GM13977 (cell line): ENCODE measurements around the gene SMPDL3A.

ENCODE experiments used
- DNase-seq: peaks from one replicate; pipeline ENCODE4 v3.0.0; 2012; ENCODE audit warnings: low spot score
- in situ Hi-C: fragments of 300-500 bp; cut with MboI; formaldehyde crosslinking; loops from one replicate; pipeline ENCODE4 v1.12.0; 2022; ENCODE audit warnings: low sequenced_read_pairs, low pct_unique_long_range_greater_than_20kb, mixed read lengths, inconsistent platforms; ENCODE audit not compliant: unreplicated experiment
- TF ChIP-seq, protein P1 (sequence below): IDR thresholded peaks from 2 replicates; pipeline ENCODE4 v1.5.1; 2012; ENCODE audit warnings: mild to moderate bottlenecking, control low read depth; ENCODE audit not compliant: insufficient read depth; ENCODE audit errors: extremely low read depth, missing control alignments

SMPDL3A gene

DNA sequence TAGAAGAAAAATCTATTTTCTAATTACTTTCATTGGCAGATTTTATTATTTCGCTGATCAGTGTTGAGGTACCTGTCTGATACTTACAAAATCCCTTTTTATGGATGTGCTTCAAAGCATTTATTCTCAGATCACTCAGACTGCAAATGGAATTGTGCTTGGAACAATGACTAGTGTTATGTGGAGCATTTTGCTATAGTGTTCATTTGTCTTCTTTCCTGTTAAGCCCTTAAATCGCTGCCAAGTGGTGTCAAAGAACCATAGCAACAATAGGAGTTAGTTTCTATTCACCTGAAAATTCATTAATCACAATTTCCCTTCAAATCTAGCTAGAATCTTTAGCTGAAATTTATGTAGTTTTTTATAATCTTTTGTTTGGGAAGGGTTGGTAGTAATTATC lies 29.8 kb downstream of the SMPDL3A start:
- DNase-seq: no peak
- TF ChIP-seq, protein P1, sequence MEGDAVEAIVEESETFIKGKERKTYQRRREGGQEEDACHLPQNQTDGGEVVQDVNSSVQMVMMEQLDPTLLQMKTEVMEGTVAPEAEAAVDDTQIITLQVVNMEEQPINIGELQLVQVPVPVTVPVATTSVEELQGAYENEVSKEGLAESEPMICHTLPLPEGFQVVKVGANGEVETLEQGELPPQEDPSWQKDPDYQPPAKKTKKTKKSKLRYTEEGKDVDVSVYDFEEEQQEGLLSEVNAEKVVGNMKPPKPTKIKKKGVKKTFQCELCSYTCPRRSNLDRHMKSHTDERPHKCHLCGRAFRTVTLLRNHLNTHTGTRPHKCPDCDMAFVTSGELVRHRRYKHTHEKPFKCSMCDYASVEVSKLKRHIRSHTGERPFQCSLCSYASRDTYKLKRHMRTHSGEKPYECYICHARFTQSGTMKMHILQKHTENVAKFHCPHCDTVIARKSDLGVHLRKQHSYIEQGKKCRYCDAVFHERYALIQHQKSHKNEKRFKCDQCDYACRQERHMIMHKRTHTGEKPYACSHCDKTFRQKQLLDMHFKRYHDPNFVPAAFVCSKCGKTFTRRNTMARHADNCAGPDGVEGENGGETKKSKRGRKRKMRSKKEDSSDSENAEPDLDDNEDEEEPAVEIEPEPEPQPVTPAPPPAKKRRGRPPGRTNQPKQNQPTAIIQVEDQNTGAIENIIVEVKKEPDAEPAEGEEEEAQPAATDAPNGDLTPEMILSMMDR: no peak
- in situ Hi-C loops: no loop called here

DNA sequence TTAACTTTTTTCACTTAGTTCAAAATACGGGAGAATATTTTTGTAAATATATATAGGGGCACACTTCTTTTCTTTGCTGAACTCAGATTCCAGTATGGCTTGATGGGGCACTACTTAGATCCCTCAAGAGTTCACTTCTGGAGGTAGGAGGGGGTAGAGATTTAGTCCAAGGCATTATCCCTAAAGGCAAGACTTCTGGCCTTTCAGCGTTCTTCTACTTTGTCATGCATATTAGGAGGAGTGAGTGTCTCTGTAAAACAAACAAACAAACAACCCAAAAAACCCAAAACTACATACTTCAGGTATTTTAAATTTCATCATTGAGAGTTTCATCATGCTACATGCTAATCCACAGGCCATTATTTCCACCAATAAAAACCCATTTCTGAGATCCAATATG lies 32.0 kb downstream of the SMPDL3A start:
- in situ Hi-C loops: no loop called here
- TF ChIP-seq, protein P1: no peak
- no peak for DNase-seq

- in situ Hi-C loops: no loop called here
- no peak for DNase-seq
These were observed 36.1 kb downstream of the SMPDL3A start for GRCh38 chr6:122825163-122825562.

DNA sequence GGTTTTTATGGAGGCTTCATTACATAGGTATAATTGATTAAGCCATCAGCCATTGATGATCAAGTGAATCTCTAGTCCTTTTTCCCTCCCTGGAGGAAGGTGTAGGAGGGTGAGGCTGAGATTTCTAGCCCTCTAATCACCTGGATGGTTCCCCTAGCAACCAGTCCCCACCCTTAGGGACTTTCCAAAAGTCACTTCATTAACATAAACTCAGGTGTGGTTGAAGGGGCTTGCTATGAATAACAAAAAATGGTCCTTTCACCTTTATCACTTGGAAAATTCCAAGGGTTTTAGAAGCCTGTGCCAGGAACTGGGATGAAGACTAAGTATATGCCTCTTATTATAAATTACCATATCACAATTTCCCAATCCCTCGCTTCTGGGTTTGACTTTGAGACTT lies 40.4 kb downstream of the SMPDL3A start:
- no peak for DNase-seq
- in situ Hi-C loops: no loop called here

More at GRCh38 chr6:122825163-122825562, 36.1 kb downstream of the SMPDL3A start:
- TF ChIP-seq, protein P1: no peak

GRCh38 chr6:122831511-122831910 lies 42.5 kb downstream of the SMPDL3A start:
- DNase-seq: no peak
- in situ Hi-C loops: loop anchor here (10.0 kb wide), 1 partner anchor 87 kb away; no protein-coding TSS in a partner anchor
- TF ChIP-seq, protein P1: no peak

More for the DNA sequence above, 40.4 kb downstream of the SMPDL3A start:
- TF ChIP-seq, protein P1: no peak

DNA sequence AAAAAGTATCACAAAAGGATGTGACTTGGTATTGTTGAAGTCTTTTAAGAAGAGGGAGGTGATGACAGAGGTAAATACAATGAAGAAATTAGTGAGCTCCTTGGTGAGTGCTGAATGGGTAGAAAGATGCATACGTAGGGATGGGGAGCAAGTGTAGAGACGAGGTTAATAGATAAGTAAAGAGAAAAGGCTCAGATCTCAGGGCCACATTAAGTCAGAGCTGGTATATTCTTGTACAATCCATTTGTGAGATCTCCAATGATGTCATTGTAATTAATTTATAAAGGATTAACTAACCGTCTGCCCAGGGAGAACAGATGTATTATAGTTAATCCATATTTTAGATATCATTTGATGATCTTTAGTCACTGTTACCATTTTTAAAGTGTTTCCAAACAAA lies 43.4 kb downstream of the SMPDL3A start:
- in situ Hi-C loops: loop anchor here (10.0 kb wide), 1 partner anchor 88 kb away; no protein-coding TSS in a partner anchor
- TF ChIP-seq, protein P1: no peak
- DNase-seq: no peak
